ENCODE data around the gene CFAP251. TPM values are rescaled to one million over a fixed set of nuclear protein-coding genes. Genes with fewer than 3 reads are reported as not detected.

CFAP251 gene
- total and polyA plus RNA-seq, 10 of the 15 experiments (the other 5 are each of a cell fraction or from before 2014, with no cell fraction given), result 0.10 to 0.97 (median 0.64) TPM

DNA sequence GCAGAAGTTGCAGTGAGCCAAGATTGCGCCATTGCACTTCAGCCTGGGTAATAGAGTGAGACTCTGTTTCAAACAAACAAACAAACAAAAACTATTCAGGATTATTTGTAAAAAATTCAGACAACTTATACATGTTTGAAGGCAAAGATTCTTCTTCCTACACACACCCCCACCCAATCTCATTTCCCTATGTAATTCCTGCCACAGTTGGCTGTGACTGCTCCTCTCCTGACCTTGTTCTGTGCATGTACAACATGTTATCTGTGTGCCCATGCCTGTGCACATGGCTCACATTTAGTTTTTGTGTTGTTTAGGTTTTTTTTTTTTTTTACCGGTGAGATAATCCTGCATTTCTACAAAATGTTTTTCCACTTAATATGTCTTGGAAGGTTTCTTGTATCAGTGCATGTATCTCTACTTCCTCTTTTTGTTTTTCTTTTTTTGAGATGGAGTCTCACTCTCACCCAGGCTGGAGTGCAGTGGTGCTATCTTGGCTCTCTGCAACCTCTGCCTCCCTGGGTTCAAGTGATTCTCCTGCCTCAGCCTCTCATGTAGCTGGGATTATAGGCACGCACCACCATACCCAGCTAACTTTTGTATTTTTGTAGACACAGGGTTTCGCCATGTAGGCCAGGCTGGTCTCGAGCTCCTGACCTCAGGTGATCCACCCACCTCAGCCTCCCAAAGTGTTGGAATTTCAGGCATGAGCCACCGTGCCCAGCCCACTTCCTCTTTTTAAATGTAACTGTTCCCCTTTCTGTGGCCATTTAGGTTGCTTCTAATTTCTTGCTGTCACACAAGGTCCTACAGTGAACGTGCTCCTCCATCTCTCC is 8.7 kb downstream of the CFAP251 start (continued):
- 0 out of 4 replicates have a peak, but pooled peaks of 1 of the 2 experiments have one; percentile 46 for TF ChIP-seq SRF (IDR thresholded peaks at IDR 0.05; ENCODE audit: low read depth in 2 of 2, low read length in 2 of 2)
- TF ChIP-seq BHLHE40 (IDR thresholded peaks at IDR 0.05; ENCODE audit: borderline replicate concordance in 1 of 2, low read depth in 2 of 2, low read length in 1 of 2), result peak; percentile 31 to 82; a peak in 3 of 4 replicates
- TF ChIP-seq, protein P1, sequence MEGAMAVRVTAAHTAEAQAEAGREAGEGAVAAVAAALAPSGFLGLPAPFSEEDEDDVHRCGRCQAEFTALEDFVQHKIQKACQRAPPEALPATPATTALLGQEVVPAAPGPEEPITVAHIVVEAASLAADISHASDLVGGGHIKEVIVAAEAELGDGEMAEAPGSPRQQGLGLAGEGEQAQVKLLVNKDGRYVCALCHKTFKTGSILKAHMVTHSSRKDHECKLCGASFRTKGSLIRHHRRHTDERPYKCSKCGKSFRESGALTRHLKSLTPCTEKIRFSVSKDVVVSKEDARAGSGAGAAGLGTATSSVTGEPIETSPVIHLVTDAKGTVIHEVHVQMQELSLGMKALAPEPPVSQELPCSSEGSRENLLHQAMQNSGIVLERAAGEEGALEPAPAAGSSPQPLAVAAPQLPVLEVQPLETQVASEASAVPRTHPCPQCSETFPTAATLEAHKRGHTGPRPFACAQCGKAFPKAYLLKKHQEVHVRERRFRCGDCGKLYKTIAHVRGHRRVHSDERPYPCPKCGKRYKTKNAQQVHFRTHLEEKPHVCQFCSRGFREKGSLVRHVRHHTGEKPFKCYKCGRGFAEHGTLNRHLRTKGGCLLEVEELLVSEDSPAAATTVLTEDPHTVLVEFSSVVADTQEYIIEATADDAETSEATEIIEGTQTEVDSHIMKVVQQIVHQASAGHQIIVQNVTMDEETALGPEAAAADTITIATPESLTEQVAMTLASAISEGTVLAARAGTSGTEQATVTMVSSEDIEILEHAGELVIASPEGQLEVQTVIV (IDR thresholded peaks at IDR 0.05; ENCODE audit: borderline replicate concordance, partially characterized antibody), result no peak
- peak; percentile 98 for TF ChIP-seq SPI1 (IDR thresholded peaks at IDR 0.05; ENCODE audit: borderline replicate concordance, insufficient read depth, low read depth, low read length)
- TF ChIP-seq GATAD2B (conservative IDR thresholded peaks at IDR 0.05; ENCODE audit: low read depth), result peak; percentile 49; the same call in 1 of the 2 replicates
- TF ChIP-seq ZNF217 (IDR thresholded peaks at IDR 0.05), result peak; percentile 66; the same call in 1 of the 2 replicates
- no peak for TF ChIP-seq ATF7 (IDR thresholded peaks at IDR 0.05; ENCODE audit: low read depth)
- peak; percentile 52; the same call in 1 of the 2 replicates for TF ChIP-seq NFIC (IDR thresholded peaks at IDR 0.05; ENCODE audit: low read depth, low read length)
- peak; percentile 58 for TF ChIP-seq IRF4 (IDR thresholded peaks at IDR 0.05; ENCODE audit: low read depth, low read length)
- TF ChIP-seq, protein P2, sequence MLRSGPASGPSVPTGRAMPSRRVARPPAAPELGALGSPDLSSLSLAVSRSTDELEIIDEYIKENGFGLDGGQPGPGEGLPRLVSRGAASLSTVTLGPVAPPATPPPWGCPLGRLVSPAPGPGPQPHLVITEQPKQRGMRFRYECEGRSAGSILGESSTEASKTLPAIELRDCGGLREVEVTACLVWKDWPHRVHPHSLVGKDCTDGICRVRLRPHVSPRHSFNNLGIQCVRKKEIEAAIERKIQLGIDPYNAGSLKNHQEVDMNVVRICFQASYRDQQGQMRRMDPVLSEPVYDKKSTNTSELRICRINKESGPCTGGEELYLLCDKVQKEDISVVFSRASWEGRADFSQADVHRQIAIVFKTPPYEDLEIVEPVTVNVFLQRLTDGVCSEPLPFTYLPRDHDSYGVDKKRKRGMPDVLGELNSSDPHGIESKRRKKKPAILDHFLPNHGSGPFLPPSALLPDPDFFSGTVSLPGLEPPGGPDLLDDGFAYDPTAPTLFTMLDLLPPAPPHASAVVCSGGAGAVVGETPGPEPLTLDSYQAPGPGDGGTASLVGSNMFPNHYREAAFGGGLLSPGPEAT (IDR thresholded peaks at IDR 0.05; ENCODE audit: low read depth), result peak; percentile 89
- TF ChIP-seq NBN (IDR thresholded peaks at IDR 0.05), result peak; percentile 77
- 0 out of 4 replicates have a peak, but pooled peaks of 1 of the 2 experiments have one; percentile 28 for TF ChIP-seq EP300 (IDR thresholded peaks at IDR 0.05; ENCODE audit: borderline replicate concordance in 1 of 2, control insufficient read depth in 1 of 2, low read depth in 2 of 2, low read length in 2 of 2)
- TF ChIP-seq EED (IDR thresholded peaks at IDR 0.05; ENCODE audit: low read depth), result peak; percentile 98
- peak; percentile 72 for TF ChIP-seq MTA2 (IDR thresholded peaks at IDR 0.05; ENCODE audit: low read depth)
- no peak for TF ChIP-seq YY1 (IDR thresholded peaks at IDR 0.05; ENCODE audit: low read depth, low read length)
- TF ChIP-seq MLLT1 (IDR thresholded peaks at IDR 0.05), result 0 out of 2 replicates have a peak, but pooled peaks have one; percentile 22
- 0 out of 2 replicates have a peak, but pooled peaks have one; percentile 18 for TF ChIP-seq MXI1 (IDR thresholded peaks at IDR 0.05; ENCODE audit: low read depth, low read length)
- peak; percentile 84 for TF ChIP-seq DPF2 (IDR thresholded peaks at IDR 0.05)
- TF ChIP-seq PML (IDR thresholded peaks at IDR 0.05; ENCODE audit: low read length), result no peak
- peak; percentile 67; the same call in 1 of the 2 replicates for TF ChIP-seq PAX5 (IDR thresholded peaks at IDR 0.05; ENCODE audit: borderline replicate concordance, low read depth, low read length)
- no peak for TF ChIP-seq ZNF207 (IDR thresholded peaks at IDR 0.05; ENCODE audit: borderline replicate concordance)
- peak; percentile 75; the same call in 1 of the 2 replicates for TF ChIP-seq BCL11A (IDR thresholded peaks at IDR 0.05; ENCODE audit: low read depth, low read length)
- peak; percentile 98 to 99 for TF ChIP-seq IKZF2 (IDR thresholded peaks at IDR 0.05)
- TF ChIP-seq IRF3 (IDR thresholded peaks at IDR 0.05), result no peak

Measured in GM12878 (cell line).